ENCODE results near the gene PAN3. TPM values are rescaled to one million over a fixed set of nuclear protein-coding genes. Genes with fewer than 3 reads are reported as not detected.

Gene PAN3
- total RNA-seq, 1 donor from 2014 or later = 21.4 TPM

- no peaks in the 10 kb centered on the region for H3K27me3 ChIP-seq (ENCODE audit: control insufficient read depth, insufficient read depth, low read length)
- TF ChIP-seq, protein P1, sequence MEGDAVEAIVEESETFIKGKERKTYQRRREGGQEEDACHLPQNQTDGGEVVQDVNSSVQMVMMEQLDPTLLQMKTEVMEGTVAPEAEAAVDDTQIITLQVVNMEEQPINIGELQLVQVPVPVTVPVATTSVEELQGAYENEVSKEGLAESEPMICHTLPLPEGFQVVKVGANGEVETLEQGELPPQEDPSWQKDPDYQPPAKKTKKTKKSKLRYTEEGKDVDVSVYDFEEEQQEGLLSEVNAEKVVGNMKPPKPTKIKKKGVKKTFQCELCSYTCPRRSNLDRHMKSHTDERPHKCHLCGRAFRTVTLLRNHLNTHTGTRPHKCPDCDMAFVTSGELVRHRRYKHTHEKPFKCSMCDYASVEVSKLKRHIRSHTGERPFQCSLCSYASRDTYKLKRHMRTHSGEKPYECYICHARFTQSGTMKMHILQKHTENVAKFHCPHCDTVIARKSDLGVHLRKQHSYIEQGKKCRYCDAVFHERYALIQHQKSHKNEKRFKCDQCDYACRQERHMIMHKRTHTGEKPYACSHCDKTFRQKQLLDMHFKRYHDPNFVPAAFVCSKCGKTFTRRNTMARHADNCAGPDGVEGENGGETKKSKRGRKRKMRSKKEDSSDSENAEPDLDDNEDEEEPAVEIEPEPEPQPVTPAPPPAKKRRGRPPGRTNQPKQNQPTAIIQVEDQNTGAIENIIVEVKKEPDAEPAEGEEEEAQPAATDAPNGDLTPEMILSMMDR (IDR thresholded peaks at IDR 0.05; ENCODE audit: insufficient read depth, low read length, poor library complexity, severe bottlenecking) = no peak
- no peaks in the 10 kb centered on the region for H3K36me3 ChIP-seq (ENCODE audit: control insufficient read depth, insufficient read depth, low read length)
- no peak for DNase-seq (ENCODE audit: low read depth)
- no peak overlapping the region for H3K4me3 ChIP-seq (ENCODE audit: low read depth, low read length)
Observed at GRCh38 chr13:28250542-28250941, 112.2 kb downstream of the PAN3 start.

GRCh38 chr13:28251466-28251865, 113.1 kb downstream of the PAN3 start:
- no peaks in the 10 kb centered on the region for H3K27me3 ChIP-seq (ENCODE audit: control insufficient read depth, insufficient read depth, low read length)
- no peak overlapping the region for H3K4me3 ChIP-seq (ENCODE audit: low read depth, low read length)
- TF ChIP-seq, protein P1 (IDR thresholded peaks at IDR 0.05; ENCODE audit: insufficient read depth, low read length, poor library complexity, severe bottlenecking) = no peak
- no peak for DNase-seq (ENCODE audit: low read depth)
- H3K36me3 ChIP-seq (ENCODE audit: control insufficient read depth, insufficient read depth, low read length) = no peaks in the 10 kb centered on the region

DNA sequence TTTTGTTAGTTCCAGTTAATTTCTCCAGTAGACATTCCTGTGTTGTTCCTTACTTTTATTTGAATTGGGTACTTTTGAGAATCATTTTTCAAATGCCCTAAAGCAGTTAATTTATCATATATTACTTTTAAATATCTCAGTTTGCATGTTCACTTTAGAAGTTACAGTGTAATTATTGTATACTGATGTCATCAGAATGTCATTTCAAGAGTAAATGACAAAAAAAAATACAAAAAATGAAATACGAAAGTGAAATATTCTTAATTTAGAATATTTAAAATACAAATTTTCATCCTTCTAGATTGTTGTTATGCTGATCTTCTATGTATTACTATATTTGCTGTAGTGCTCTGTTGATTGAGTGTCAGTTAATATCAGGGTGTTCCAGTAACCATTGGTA, 114.2 kb downstream of the PAN3 start:
- no peak for DNase-seq (ENCODE audit: low read depth)

DNA sequence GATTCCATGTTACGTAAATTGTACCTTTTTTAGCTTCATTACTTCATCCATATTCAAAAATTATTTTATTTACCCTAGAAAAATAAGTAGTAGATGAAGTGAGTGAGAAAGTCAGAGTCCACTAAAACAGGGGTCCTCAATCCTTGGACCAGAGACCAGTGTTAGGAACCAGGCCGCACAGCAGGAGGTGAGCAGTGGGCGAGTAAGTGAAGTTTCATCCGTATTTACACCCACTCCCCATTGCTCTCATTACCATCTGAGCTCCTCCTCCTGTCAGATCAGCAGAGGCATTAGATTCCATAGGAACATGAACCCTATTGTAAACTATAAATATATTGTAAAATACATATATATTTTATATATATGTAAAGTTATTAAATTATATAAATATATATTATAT, 119.0 kb downstream of the PAN3 start:
- Histone ChIP-seq H3K27me3 (ENCODE audit: control insufficient read depth, insufficient read depth, low read length) (no peaks in the 10 kb centered on the region), H3K4me3 (ENCODE audit: low read depth, low read length) (no peak overlapping the region), H3K36me3 (ENCODE audit: control insufficient read depth, insufficient read depth, low read length) (no peaks in the 10 kb centered on the region)
- no peak for DNase-seq (ENCODE audit: low read depth)
- TF ChIP-seq, protein P1 (IDR thresholded peaks at IDR 0.05; ENCODE audit: insufficient read depth, low read length, poor library complexity, severe bottlenecking) = no peak

More for the DNA sequence above, 114.2 kb downstream of the PAN3 start:
- TF ChIP-seq, protein P1 (IDR thresholded peaks at IDR 0.05; ENCODE audit: insufficient read depth, low read length, poor library complexity, severe bottlenecking) = no peak
- no peak overlapping the region for H3K4me3 ChIP-seq (ENCODE audit: low read depth, low read length)
- H3K27me3 ChIP-seq (ENCODE audit: control insufficient read depth, insufficient read depth, low read length) = no peaks in the 10 kb centered on the region
- no peaks in the 10 kb centered on the region for H3K36me3 ChIP-seq (ENCODE audit: control insufficient read depth, insufficient read depth, low read length)

- H3K27me3 ChIP-seq (ENCODE audit: control insufficient read depth, insufficient read depth, low read length) = no peaks in the 10 kb centered on the region
- no peak for DNase-seq (ENCODE audit: low read depth)
- H3K4me3 ChIP-seq (ENCODE audit: low read depth, low read length) = no peak overlapping the region
- no peaks in the 10 kb centered on the region for H3K36me3 ChIP-seq (ENCODE audit: control insufficient read depth, insufficient read depth, low read length)
- TF ChIP-seq, protein P1 (IDR thresholded peaks at IDR 0.05; ENCODE audit: insufficient read depth, low read length, poor library complexity, severe bottlenecking) = no peak
Observed at GRCh38 chr13:28258417-28258816, 120.1 kb downstream of the PAN3 start.

DNA sequence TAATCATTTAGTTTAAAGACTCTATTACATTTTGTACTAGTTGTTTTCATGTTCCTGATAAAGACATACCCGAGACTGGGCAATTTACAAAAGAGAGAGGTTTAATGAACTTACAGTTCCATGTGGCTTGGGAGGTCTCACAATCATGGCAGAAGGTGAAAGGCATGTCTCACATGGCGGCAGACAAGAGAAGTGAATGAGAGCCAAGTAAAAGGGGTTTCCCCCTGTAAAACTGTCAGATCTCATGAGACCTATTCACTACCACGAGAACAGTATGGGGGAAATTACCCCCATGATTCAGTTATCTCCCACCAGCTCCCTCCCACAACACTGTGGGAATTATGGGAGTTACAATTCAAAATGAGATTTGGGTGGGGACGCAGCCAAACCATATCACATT, 129.2 kb downstream of the PAN3 start:
- H3K27me3 ChIP-seq (ENCODE audit: control insufficient read depth, insufficient read depth, low read length) = no peaks in the 10 kb centered on the region
- no peak overlapping the region for H3K4me3 ChIP-seq (ENCODE audit: low read depth, low read length)
- DNase-seq (ENCODE audit: low read depth) = no peak
- TF ChIP-seq, protein P1 (IDR thresholded peaks at IDR 0.05; ENCODE audit: insufficient read depth, low read length, poor library complexity, severe bottlenecking) = no peak
- H3K36me3 ChIP-seq (ENCODE audit: control insufficient read depth, insufficient read depth, low read length) = no peaks in the 10 kb centered on the region

Measured in kidney epithelial cell (primary cell).